Mesendoderm (in vitro differentiated cells): ENCODE data around the gene AP3B2.
A peak's percentile ranks its signal among the peaks of the same experiment; 100 is the strongest.

Experiments
- DNase-seq: peaks from one replicate; pipeline ENCODE4 v3.0.0; 2013
- H2AK5ac ChIP-seq: 2 replicates; pipeline ENCODE4 v1.6.1; 2013; ENCODE audit warnings: low read length, inconsistent platforms
- H2BK120ac ChIP-seq: 2 replicates; pipeline ENCODE4 v1.6.1; 2013; ENCODE audit warnings: low read depth, mild to moderate bottlenecking, low read length, moderate library complexity, mixed read lengths
- H2BK15ac ChIP-seq: replicated peaks from 2 replicates; pipeline ENCODE4 v1.6.1; 2013; ENCODE audit warnings: low read depth, mild to moderate bottlenecking, moderate library complexity
- H2BK5ac ChIP-seq: 2 replicates; pipeline ENCODE4 v1.6.1; 2013; ENCODE audit warnings: low read length, inconsistent platforms
- H3K18ac ChIP-seq: 2 replicates; pipeline ENCODE4 v1.6.1; 2013; ENCODE audit warnings: mild to moderate bottlenecking, low read length, mixed read lengths
- H3K23ac ChIP-seq: one replicate; pipeline ENCODE4 v1.6.1; 2013; ENCODE audit warnings: low read length
- H3K27ac ChIP-seq: 2 replicates; pipeline ENCODE4 v1.5.1; 2013; ENCODE audit warnings: low read depth, mild to moderate bottlenecking, inconsistent platforms, low read length, moderate library complexity
- H3K27me3 ChIP-seq: 2 replicates; pipeline ENCODE4 v1.6.1; 2013; ENCODE audit warnings: low read length, control low read depth, mild to moderate bottlenecking, inconsistent platforms; ENCODE audit not compliant: insufficient read depth, poor library complexity
- H3K36me3 ChIP-seq: 2 replicates; pipeline ENCODE4 v1.6.1; 2013; ENCODE audit warnings: low read length, inconsistent platforms; ENCODE audit not compliant: control insufficient read depth, insufficient read depth
- H3K4ac ChIP-seq: one replicate; pipeline ENCODE4 v1.6.1; 2013; ENCODE audit warnings: low read depth, mild to moderate bottlenecking, low read length, moderate library complexity
- H3K4me1 ChIP-seq: 2 replicates; pipeline ENCODE4 v1.6.1; 2013; ENCODE audit warnings: low read depth, low read length, inconsistent platforms; ENCODE audit not compliant: control insufficient read depth
- H3K4me2 ChIP-seq: 2 replicates; pipeline ENCODE4 v1.6.1; 2013; ENCODE audit warnings: low read length
- H3K4me3 ChIP-seq: 2 replicates; pipeline ENCODE4 v1.5.1; 2013; ENCODE audit warnings: mild to moderate bottlenecking, low read length
- H3K56ac ChIP-seq: one replicate; pipeline ENCODE4 v1.6.1; 2013; ENCODE audit warnings: low read length
- H3K79me1 ChIP-seq: 2 replicates; pipeline ENCODE4 v1.6.1; 2013; ENCODE audit warnings: low read length, inconsistent platforms
- H3K79me2 ChIP-seq: 2 replicates; pipeline ENCODE4 v1.6.1; 2013; ENCODE audit warnings: mild to moderate bottlenecking, low read length; ENCODE audit not compliant: control insufficient read depth, insufficient read depth
- H3K9ac ChIP-seq: 2 replicates; pipeline ENCODE4 v1.6.1; 2013; ENCODE audit warnings: low read length, inconsistent platforms
- H4K5ac ChIP-seq: one replicate; pipeline ENCODE4 v1.6.1; 2013; ENCODE audit warnings: low read length
- H4K8ac ChIP-seq: one replicate; pipeline ENCODE4 v1.6.1; 2013; ENCODE audit warnings: low read depth, mild to moderate bottlenecking, control low read depth, low read length, moderate library complexity
- WGBS: extraction: QIAGEN DNeasy Blood & Tissue Kit; methylation state at CpG from one replicate; pipeline ENCODE4 v1.1.7; 2013; ENCODE audit warnings: low lambda C conversion rate, missing lambda C conversion rate; ENCODE audit not compliant: insufficient coverage; ENCODE audit errors: extremely low coverage; 5-methylcytosine and 5-hydroxymethylcytosine counted together

Gene AP3B2

GRCh38 chr15:82643992-82644391, 65.7 kb downstream of the AP3B2 start:
- no peak overlapping the region for H3K27ac ChIP-seq
- no peaks in the 10 kb centered on the region for H3K36me3 ChIP-seq
- H2BK5ac ChIP-seq: no peak overlapping the region
- H3K79me1 ChIP-seq: no peaks in the 10 kb centered on the region
- H3K27me3 ChIP-seq: peaks cover 20% of the 10 kb centered on the region
- H3K4ac ChIP-seq: no peak overlapping the region
- no CpG with 5 or more reads among the region's 3 CpGs for WGBS
- H3K4me1 ChIP-seq: peaks cover 2% of the 10 kb centered on the region
- no peak overlapping the region for H3K23ac ChIP-seq
- H4K5ac ChIP-seq: no peak overlapping the region
- H3K56ac ChIP-seq: no peak overlapping the region
- H2BK120ac ChIP-seq: no peak overlapping the region
- no peak overlapping the region for H2AK5ac ChIP-seq
- H3K79me2 ChIP-seq: no peaks in the 10 kb centered on the region
- no peak overlapping the region for H4K8ac ChIP-seq
- no peak overlapping the region for H3K18ac ChIP-seq
- H2BK15ac ChIP-seq: no peak overlapping the region
- H3K9ac ChIP-seq: no peak overlapping the region
- no peak overlapping the region for H3K4me2 ChIP-seq
- no peak overlapping the region for H3K4me3 ChIP-seq
- DNase-seq: no peak

DNA sequence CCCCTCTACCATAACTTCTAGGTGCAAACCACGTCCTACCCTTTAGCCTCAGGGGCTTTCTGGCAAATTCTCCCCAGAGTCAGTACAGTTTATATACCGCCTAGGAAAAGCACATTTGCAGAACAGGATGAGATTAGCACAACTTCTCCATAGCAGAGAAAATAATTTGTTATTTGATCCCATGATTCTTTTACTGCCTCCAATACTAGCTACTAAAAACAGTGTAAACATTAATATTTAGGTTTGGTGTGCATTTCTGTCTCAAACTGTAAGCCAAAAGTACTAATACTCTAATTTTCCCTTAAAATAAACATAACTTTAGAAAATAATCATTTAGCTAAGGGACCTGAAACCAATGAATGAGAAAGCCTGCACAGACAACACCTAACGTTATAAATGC, 67.0 kb downstream of the AP3B2 start:
- H3K27me3 ChIP-seq: peaks cover 18% of the 10 kb centered on the region
- no peaks in the 10 kb centered on the region for H3K79me1 ChIP-seq
- no peak overlapping the region for H2AK5ac ChIP-seq
- no peak overlapping the region for H3K56ac ChIP-seq
- no peak overlapping the region for H2BK15ac ChIP-seq
- no peak overlapping the region for H3K4ac ChIP-seq
- H3K79me2 ChIP-seq: no peaks in the 10 kb centered on the region
- H3K18ac ChIP-seq: no peak overlapping the region
- no peak overlapping the region for H3K4me2 ChIP-seq
- WGBS: no CpG with 5 or more reads among the region's 3 CpGs
- no peak overlapping the region for H3K23ac ChIP-seq
- no peak overlapping the region for H2BK5ac ChIP-seq
- no peaks in the 10 kb centered on the region for H3K36me3 ChIP-seq
- peaks cover 2% of the 10 kb centered on the region for H3K4me1 ChIP-seq
- no peak overlapping the region for H4K8ac ChIP-seq
- H4K5ac ChIP-seq: no peak overlapping the region
- no peak overlapping the region for H2BK120ac ChIP-seq
- no peak overlapping the region for H3K4me3 ChIP-seq
- no peak overlapping the region for H3K9ac ChIP-seq
- H3K27ac ChIP-seq: no peak overlapping the region
- DNase-seq: no peak

DNA sequence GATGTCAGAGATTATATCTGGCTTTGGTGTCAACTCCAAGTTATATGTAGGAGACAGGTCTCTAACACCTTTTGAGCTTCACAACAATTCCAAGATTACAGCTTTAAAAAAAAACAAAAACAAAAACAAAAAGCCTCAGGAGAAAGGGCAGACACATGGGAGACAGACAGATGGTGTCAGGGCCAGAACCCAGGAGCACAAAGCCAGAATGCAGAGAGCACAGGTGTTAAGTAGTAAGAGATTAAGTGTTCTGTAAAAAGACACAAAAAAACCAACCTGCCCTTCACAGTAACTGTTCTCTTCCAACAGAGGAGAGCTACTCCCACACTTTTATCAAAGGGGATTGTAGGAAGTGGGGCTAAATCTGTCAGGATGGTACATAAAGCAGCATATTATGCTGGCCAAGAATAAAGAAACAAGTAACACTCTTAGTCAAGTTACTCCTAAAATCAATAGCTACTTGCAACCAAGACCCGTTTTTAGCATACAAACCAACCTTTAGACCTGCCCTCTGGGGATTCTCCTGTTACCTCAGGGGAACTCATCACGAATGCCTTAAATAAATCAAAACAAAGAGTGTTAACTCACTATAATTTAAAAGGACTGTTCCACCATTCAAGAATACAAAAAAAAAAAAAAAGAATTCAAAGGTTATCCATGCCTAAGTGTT, 68.4 kb downstream of the AP3B2 start:
- Histone ChIP-seq H3K79me2 (no peaks in the 10 kb centered on the region), H2BK120ac (no peak overlapping the region), H3K79me1 (no peaks in the 10 kb centered on the region), H2BK5ac (no peak overlapping the region), H3K18ac (no peak overlapping the region), H2AK5ac (no peak overlapping the region), H3K4me2 (no peak overlapping the region), H3K23ac (no peak overlapping the region), H3K9ac (no peak overlapping the region), H3K27ac (peak overlapping the region; percentile 45), H3K4ac (no peak overlapping the region), H2BK15ac (no peak overlapping the region), H3K36me3 (no peaks in the 10 kb centered on the region), H4K8ac (no peak overlapping the region), H4K5ac (no peak overlapping the region), H3K27me3 (peaks cover 5% of the 10 kb centered on the region), H3K4me3 (no peak overlapping the region), H3K56ac (no peak overlapping the region), H3K4me1 (peaks cover 2% of the 10 kb centered on the region)
- no CpG with 5 or more reads among the region's 2 CpGs for WGBS
- peak; percentile 49 for DNase-seq

DNA sequence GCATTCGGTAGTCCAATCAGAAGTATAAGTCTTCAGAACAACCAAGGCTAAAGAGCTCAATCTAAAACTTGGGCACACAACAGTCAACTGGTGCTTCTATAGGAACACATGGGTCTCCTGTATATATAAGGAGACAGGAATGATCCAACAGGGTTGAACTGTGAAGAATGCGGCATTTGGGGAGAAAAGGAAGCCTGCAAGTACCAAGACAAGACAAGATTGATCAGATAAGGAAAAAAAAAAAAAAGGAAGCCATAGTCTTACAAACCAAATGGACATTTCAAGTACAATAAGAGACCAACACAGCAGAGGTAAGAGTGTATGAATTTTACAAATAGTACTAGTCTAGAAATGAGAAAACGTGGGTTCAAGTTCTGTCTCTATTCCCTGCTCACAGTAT, 69.0 kb downstream of the AP3B2 start:
- Histone ChIP-seq H3K27me3 (no peaks in the 10 kb centered on the region), H3K4me1 (peaks cover 2% of the 10 kb centered on the region), H3K4me2 (no peak overlapping the region), H3K56ac (no peak overlapping the region), H3K23ac (no peak overlapping the region), H2AK5ac (no peak overlapping the region), H2BK5ac (no peak overlapping the region), H3K79me1 (no peaks in the 10 kb centered on the region), H4K5ac (no peak overlapping the region), H2BK120ac (no peak overlapping the region), H4K8ac (no peak overlapping the region), H3K9ac (no peak overlapping the region), H3K79me2 (no peaks in the 10 kb centered on the region), H2BK15ac (no peak overlapping the region), H3K27ac (no peak overlapping the region), H3K18ac (no peak overlapping the region), H3K36me3 (no peaks in the 10 kb centered on the region), H3K4ac (no peak overlapping the region), H3K4me3 (no peak overlapping the region)
- peak; percentile 38 for DNase-seq
- no CpG with 5 or more reads among the region's 3 CpGs for WGBS

- Histone ChIP-seq H2AK5ac (no peak overlapping the region), H2BK15ac (no peak overlapping the region), H3K56ac (no peak overlapping the region), H3K4me2 (no peak overlapping the region), H4K8ac (no peak overlapping the region), H3K27ac (no peak overlapping the region), H3K4me3 (no peak overlapping the region), H3K36me3 (no peaks in the 10 kb centered on the region), H3K9ac (no peak overlapping the region), H3K4ac (no peak overlapping the region), H3K79me2 (no peaks in the 10 kb centered on the region), H4K5ac (no peak overlapping the region), H3K18ac (no peak overlapping the region), H3K23ac (no peak overlapping the region), H2BK120ac (no peak overlapping the region), H3K27me3 (no peaks in the 10 kb centered on the region), H3K4me1 (no peaks in the 10 kb centered on the region), H2BK5ac (no peak overlapping the region), H3K79me1 (no peaks in the 10 kb centered on the region)
- DNase-seq: no peak
- WGBS: no CpG with 5 or more reads among the region's 2 CpGs
These were observed 73.9 kb downstream of the AP3B2 start for GRCh38 chr15:82635798-82636197.

DNA sequence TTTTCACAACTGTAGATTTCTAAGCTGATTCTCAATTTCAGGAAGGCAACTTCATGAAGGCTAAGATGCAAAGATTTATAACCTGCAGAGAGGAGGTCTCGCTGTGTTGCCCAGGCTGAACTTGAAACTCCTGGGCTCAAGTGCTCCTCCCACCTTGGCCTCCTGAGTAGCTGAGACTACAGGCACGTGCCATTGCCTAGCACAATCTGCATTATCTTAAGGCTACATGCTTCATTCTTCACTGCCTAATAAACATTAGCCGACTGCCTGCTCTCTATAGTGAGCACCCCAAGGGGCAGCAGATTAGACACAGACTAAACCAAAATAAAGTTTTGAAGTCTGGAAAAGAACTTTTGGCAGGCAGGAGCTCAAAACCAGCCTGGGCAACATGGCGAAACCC, 79.6 kb downstream of the AP3B2 start:
- H4K8ac ChIP-seq: no peak overlapping the region
- no peaks in the 10 kb centered on the region for H3K27me3 ChIP-seq
- H2AK5ac ChIP-seq: no peak overlapping the region
- no peak overlapping the region for H3K27ac ChIP-seq
- H2BK15ac ChIP-seq: no peak overlapping the region
- H4K5ac ChIP-seq: no peak overlapping the region
- H3K4ac ChIP-seq: no peak overlapping the region
- no peak overlapping the region for H3K4me3 ChIP-seq
- H2BK5ac ChIP-seq: no peak overlapping the region
- H3K4me1 ChIP-seq: no peaks in the 10 kb centered on the region
- no peaks in the 10 kb centered on the region for H3K36me3 ChIP-seq
- no peak overlapping the region for H3K18ac ChIP-seq
- H3K4me2 ChIP-seq: no peak overlapping the region
- no peak for DNase-seq
- no peak overlapping the region for H3K56ac ChIP-seq
- no peak overlapping the region for H2BK120ac ChIP-seq
- no peak overlapping the region for H3K9ac ChIP-seq
- WGBS: no CpG with 5 or more reads among the region's 4 CpGs
- H3K79me1 ChIP-seq: no peaks in the 10 kb centered on the region
- H3K79me2 ChIP-seq: no peaks in the 10 kb centered on the region
- no peak overlapping the region for H3K23ac ChIP-seq
